ENCODE results near the gene FNIP2. TPM values are rescaled to one million over a fixed set of nuclear protein-coding genes. Genes with fewer than 3 reads are reported as not detected.
"Not testable (repeated sequence)": the region's sequence is repeated elsewhere in the genome, so short reads cannot be mapped to it uniquely, and the experiment has no call there.

FNIP2 gene
- total and polyA plus RNA-seq, 11 donors, result 14.5 to 87.4 (median 40.9) TPM

DNA sequence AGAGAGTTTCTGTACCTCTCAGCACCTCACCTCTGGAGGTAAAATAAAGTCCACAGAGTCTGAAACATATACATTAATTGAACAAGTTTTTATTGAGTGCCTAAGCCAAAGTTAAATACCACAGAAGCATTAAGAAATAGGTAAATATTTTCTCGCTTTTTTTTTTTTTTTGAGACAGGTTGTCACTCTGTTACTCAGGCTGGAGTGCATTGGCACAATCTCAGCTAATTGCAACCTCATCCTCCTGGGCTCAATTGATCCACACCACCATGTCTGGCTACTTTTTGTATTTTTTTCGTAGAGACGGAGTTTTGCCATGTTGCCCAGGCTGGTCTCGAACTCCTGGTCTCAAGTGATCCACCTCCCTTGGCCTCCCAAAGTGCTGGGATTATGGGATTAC is 10.1 kb upstream of the FNIP2 start:
- H3K36me3 ChIP-seq, result no peaks in the 10 kb centered on the region
- no peak for DNase-seq
- H3K4me3 ChIP-seq, result no peak overlapping the region
- H3K9me3 ChIP-seq, result peaks cover 0 to 10% (median 0%) of the 10 kb centered on the region in 12 donors
- intact Hi-C loops (cut with DNase I), result no loop called here
- H3K27me3 ChIP-seq, result no peaks in the 10 kb centered on the region
- ATAC-seq, result no peak
- WGBS, 4 donors, result 94 to 97% (median 96%) methylated on average over 4 of the region's 4 CpGs
- no peaks in the 10 kb centered on the region for H3K4me1 ChIP-seq
- no peak for TF ChIP-seq POLR2A (IDR thresholded peaks at IDR 0.05)
- TF ChIP-seq, protein P1, sequence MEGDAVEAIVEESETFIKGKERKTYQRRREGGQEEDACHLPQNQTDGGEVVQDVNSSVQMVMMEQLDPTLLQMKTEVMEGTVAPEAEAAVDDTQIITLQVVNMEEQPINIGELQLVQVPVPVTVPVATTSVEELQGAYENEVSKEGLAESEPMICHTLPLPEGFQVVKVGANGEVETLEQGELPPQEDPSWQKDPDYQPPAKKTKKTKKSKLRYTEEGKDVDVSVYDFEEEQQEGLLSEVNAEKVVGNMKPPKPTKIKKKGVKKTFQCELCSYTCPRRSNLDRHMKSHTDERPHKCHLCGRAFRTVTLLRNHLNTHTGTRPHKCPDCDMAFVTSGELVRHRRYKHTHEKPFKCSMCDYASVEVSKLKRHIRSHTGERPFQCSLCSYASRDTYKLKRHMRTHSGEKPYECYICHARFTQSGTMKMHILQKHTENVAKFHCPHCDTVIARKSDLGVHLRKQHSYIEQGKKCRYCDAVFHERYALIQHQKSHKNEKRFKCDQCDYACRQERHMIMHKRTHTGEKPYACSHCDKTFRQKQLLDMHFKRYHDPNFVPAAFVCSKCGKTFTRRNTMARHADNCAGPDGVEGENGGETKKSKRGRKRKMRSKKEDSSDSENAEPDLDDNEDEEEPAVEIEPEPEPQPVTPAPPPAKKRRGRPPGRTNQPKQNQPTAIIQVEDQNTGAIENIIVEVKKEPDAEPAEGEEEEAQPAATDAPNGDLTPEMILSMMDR (IDR thresholded peaks at IDR 0.05), result no peak
- H3K27ac ChIP-seq, result no peak overlapping the region

DNA sequence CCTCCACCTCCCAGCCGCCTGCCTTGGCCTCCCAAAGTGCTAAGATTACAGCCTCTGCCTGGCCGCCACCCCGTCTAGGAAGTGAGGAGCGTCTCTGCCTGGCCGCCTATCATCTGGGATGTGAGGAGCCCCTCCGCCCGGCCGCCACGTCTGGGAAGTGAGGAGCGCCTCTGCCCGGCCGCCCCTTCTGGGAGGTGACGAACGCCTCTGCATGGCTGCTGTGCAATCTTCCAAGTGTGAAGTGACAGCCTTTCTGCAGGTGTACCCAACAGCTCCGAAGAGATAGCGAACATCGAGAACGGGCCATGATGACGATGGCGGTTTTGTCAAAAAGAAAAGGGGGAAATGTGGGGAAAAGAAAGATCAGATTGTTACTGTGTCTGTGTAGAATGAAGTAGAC is 9.3 kb upstream of the FNIP2 start:
- H3K4me1 ChIP-seq; intact Hi-C loops (cut with DNase I); H3K27me3 ChIP-seq; DNase-seq; H3K9me3 ChIP-seq; H3K27ac ChIP-seq; H3K36me3 ChIP-seq; ATAC-seq; H3K4me3 ChIP-seq: not testable (repeated sequence)
- WGBS, 4 donors, result 95 to 98% (median 97%) methylated on average over 17 to 20 of the region's 20 CpGs

DNA sequence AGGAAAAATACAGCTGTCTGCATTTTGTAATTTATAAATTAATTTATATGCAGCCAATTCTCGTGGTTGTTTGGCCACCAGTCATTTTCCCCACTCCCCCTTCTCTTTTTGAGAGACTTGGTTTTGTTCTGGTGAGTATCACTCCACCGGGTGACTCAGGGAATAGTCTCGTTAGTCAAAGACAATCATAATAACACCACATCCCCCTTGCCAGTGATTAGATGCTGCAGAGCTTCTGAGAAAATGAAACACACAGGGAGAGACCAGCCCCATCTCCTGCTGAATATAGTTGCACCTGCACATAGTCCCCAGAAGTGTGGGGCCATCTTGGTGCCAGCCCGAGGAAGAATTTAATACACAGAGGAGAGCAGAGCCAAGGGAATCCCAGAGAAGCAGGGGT is 8.0 kb upstream of the FNIP2 start:
- Histone ChIP-seq H3K4me3 (no peak overlapping the region), H3K27ac (no peak overlapping the region), H3K9me3 (peaks cover 0 to 10% (median 0%) of the 10 kb centered on the region in 12 donors), H3K36me3 (no peaks in the 10 kb centered on the region), H3K4me1 (no peaks in the 10 kb centered on the region), H3K27me3 (no peaks in the 10 kb centered on the region)
- ATAC-seq, result no peak
- DNase-seq, result no peak
- WGBS, 4 donors, result 85 to 90% (median 88%) methylated on average over 4 of the region's 4 CpGs
- TF ChIP-seq, protein P1 (IDR thresholded peaks at IDR 0.05), result no peak
- TF ChIP-seq POLR2A (IDR thresholded peaks at IDR 0.05), result no peak
- intact Hi-C loops (cut with DNase I), result no loop called here

DNA sequence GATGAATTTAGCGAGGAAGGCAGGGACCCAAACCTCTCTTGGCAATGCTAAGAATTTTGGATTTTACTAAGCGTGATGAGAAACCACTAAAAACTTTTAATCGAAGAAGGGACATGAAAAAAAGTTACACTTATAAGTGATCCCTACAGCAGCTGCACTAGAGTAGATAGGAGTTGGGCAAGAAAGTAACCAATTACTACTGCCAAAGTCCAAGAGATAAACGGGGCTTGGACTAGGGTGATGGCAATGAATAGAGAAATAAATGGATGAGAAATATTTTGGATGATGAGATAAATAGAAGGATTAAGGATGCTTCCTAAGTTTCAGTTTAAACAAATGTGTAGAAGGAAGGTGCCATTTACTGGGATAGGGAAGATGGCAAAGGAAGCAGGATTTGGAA is 6.3 kb upstream of the FNIP2 start:
- H3K4me3 ChIP-seq, result no peak overlapping the region
- intact Hi-C loops (cut with DNase I), result no loop called here
- 73 to 81% (median 78%) methylated on average over 4 of the region's 4 CpGs for WGBS, 4 donors
- H3K9me3 ChIP-seq, result no peaks in the 10 kb centered on the region
- peaks cover 0 to 14% (median 0%) of the 10 kb centered on the region in 12 donors for H3K4me1 ChIP-seq
- ATAC-seq, result no peak
- no peak overlapping the region for H3K27ac ChIP-seq
- no peaks in the 10 kb centered on the region for H3K27me3 ChIP-seq
- DNase-seq, result no peak
- H3K36me3 ChIP-seq, result no peaks in the 10 kb centered on the region
- no peak for TF ChIP-seq POLR2A (IDR thresholded peaks at IDR 0.05)
- TF ChIP-seq, protein P1 (IDR thresholded peaks at IDR 0.05), result no peak

DNA sequence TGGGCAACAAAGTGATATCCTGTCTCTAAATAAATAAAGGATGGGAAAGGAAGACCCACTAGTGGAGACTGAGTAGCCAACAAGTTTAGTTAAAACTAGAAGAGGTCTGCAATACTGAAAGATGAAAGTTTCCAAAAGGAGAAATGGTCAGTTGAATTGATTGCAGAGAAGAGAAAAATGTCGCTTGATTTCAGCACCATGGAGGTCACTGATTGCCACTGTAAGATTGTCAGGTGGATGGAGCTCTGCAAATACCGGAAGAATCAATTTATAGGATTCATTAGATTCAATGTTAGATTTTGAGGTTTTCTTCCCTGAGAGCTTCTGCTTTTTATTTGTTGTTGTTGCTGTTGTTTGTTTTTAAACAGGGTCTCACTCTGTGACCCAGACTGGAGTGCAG is 5.4 kb upstream of the FNIP2 start:
- intact Hi-C loops (cut with DNase I), result no loop called here
- no peak for ATAC-seq
- H3K27me3 ChIP-seq, result no peaks in the 10 kb centered on the region
- peaks cover 0 to 19% (median 3%) of the 10 kb centered on the region in 12 donors for H3K4me1 ChIP-seq
- no peaks in the 10 kb centered on the region for H3K9me3 ChIP-seq
- no peak for DNase-seq
- TF ChIP-seq, protein P1 (IDR thresholded peaks at IDR 0.05), result no peak
- no peak for TF ChIP-seq POLR2A (IDR thresholded peaks at IDR 0.05)
- H3K4me3 ChIP-seq, result no peak overlapping the region
- no peak overlapping the region for H3K27ac ChIP-seq
- no peaks in the 10 kb centered on the region for H3K36me3 ChIP-seq
- WGBS, 4 donors, result 47 to 49% (median 47%) methylated on average over 2 of the region's 2 CpGs

Measured in heart left ventricle (tissue), 16 donors.